Middle frontal gyrus (tissue), 1 donor: ENCODE results near the gene IGF2R.
"Not testable (repeated sequence)": the region's sequence is repeated elsewhere in the genome, so short reads cannot be mapped to it uniquely, and the experiment has no call there.

Experiments
- DNase-seq: peaks from one replicate; pipeline ENCODE4 v3.0.0-alpha.2; 2015; ENCODE audit warnings: low spot score; ENCODE audit errors: extremely low spot score

Gene IGF2R

GRCh38 chr6:160135907-160136655 lies 167.2 kb downstream of the IGF2R start:
- no peak for DNase-seq

- DNase-seq, result no peak
Observed at GRCh38 chr6:160137130-160137988, 168.5 kb downstream of the IGF2R start.

DNA sequence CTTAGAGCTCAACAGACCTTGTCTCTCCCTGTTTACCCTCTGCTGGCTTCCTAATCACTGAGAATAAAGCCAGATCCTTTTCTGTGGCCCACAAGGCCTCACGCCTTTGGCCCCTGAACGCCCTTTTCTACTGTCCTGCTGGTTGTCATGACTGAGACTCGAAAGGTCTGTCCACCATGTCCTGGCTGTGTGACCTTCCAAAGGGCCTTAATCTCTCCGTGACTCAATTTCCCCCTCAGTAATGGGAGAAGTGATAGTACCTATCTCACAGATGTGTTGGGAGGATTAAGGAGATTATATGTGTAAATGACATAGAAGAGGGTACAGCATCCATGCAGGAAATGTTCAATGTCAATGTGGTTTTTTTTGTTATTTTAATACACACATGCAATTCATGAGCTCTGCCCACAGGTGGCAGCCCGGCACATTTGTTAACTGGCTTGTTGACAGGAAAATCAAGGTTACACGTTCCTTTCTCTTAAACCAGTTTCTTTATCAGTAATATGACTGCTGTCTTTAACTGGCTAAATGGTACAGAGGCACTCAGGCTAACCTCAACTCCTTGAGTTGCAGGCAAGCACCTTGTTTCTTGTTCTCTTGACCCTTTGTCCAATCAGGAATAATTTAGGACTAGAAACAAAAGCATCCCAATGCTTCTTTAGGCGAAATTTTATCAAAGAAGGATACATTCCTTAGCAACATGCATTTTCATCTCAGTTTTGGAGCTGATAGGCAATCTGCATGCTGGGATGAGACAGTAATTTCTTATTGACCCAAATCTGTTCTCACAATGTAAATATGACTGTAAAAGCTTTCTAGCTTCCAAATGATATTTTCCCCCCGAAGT lies 169.3 kb downstream of the IGF2R start:
- DNase-seq, result no peak

DNA sequence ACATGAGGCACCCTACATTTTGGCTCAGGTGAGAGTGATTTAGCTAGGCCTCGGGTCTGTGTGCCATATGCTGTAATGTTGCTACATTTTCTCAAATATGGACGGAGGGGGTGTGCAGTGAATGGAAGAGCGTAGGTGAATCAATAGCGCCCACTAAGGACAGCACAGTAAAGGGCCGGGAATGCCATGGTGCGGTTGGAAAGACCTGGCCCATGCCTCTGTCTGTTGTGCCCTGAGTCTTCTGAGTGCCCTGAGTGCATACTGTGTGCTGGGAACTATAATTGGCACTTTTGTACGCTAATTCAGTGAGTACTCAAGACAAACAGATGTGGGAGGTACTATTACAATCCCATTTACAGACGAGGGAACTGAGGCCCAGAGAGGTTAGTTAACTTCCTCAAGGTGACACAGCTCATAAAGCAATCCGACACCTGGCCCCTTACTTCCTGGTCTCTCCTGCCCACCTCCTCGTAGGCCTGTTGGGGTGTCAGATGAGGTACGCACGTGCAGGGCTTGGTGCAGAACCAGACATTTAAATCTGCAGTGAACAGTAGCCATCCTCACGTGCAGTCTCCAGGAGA lies 170.0 kb downstream of the IGF2R start:
- no peak for DNase-seq

DNA sequence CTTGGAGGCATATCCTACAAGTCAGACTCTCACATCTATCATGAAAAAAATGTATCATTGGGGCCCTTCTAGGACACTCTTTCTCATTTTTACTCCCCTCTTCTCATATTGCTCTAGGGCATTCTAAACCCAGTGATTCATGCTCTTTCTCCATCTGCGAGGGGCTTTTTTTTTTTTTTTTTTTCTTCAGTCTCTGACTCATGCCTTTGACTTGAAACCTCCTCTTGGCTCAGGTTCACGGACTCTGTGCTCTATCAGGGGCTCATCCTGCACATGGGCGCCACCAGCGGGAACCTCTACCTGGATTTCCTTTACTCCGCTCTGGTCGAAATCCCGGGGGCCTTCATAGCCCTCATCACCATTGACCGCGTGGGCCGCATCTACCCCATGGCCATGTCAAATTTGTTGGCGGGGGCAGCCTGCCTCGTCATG lies 170.6 kb downstream of the IGF2R start:
- no peak for DNase-seq

DNA sequence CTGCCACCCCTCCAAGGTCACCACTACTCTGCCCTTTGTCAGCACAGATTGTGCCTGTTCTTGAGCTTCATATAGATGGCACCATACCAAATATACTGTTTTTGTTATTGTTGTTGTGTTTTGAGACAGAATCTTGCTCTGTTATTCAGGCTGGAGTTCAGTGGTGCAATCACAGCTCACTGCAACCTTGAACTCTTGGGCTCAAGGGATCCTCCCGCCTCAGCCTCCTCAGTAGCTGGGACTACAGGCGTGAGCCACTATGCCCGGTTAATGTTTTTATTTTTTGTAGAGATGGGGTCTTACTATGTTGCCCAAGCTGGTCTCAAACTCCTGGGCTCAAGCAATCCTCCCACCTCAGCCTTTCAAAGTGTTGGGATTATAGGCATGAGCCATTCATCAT lies 171.6 kb downstream of the IGF2R start:
- not testable (repeated sequence) for DNase-seq

GRCh38 chr6:160141001-160141726 lies 172.3 kb downstream of the IGF2R start:
- no peak for DNase-seq

DNA sequence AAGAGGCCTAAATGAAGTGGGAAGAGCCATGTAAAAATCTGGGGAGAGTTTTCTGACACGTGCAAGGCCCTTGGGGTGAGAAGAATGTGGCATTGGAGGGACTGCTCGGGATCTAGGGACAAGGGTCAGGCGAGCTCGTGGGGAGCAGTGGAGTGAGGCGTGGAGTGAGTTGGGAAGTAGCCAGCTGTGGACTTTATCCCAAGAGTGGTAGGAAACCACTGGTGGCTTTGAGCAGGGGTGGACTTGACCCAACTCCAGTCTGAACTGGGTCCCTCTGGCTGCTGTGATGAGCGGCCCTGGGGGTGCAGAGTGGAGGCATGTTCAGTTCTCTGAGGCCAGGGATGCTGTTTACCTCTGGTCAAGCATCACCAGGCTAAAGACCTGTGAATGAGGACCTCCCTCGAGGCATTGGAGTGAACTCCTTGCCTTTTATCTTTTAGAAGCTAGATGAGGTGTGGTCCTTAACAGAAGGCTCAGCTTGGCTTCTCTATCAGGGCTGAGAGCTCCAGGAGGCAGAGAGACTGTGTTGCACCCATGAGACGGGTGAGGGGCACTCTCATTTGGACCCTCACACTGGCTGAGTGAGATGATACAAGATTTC lies 173.3 kb downstream of the IGF2R start:
- no peak for DNase-seq

GRCh38 chr6:160146454-160147145 lies 177.7 kb downstream of the IGF2R start:
- DNase-seq, result no peak

DNA sequence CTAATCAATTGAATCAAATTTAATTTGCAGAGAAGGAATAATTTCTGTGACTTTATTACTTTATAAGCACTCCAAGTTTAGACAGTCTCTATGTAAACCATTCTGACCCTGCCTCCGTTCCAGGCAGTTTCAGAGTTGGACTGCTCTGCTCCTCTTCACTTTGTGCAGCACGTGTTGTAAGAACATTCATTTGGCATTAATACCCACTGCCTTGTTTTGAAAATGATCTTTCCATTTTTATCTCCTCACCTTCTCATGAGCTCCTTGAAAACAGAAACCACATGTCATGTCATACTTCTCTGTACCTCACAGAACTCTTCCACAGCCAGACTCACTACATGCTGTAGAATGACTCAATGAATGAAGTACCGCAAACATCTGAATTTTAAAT lies 178.3 kb downstream of the IGF2R start:
- DNase-seq, result no peak

DNA sequence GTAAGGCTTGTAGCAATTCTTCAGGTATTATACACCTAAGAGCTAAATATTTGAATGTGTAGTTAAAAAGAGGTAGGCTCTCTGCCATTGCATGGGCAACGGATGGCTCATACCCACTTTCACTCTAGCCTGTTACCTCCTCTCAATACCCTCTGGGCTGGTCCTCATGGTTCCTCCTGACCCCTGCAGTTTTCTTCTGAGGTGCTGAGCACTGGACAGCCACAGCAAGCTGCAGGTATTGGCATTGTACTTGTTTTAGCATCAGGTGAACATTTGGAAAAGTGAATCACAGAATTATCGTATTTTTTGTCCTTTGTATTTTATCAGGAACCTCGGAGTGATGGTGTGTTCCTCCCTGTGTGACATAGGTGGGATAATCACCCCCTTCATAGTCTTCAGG lies 185.6 kb downstream of the IGF2R start:
- DNase-seq, result no peak

- DNase-seq, result no peak
Observed at GRCh38 chr6:160156842-160157241, 188.0 kb downstream of the IGF2R start.

- DNase-seq, result no peak
Observed at GRCh38 chr6:160160450-160160849, 191.6 kb downstream of the IGF2R start.
